SK-N-SH (cell line): ENCODE data around the gene PCYOX1L. TPM values are rescaled to one million over a fixed set of nuclear protein-coding genes. Genes with fewer than 3 reads are reported as not detected.

ENCODE experiments used
- CTCF ChIA-PET: fragments of 300-600, 350-600 bp; formaldehyde crosslinking; extraction: SDS; loops from one replicate; lab custom pipeline; 2021; lab: Yijun Ruan, JAX
- POLR2A ChIA-PET: fragments of 350-600 bp; sonication (Branson Sonifier 250); formaldehyde crosslinking; extraction: SDS; loops from one replicate; lab custom pipeline; 2020; ENCODE audit warnings: antibody characterized with exemption, inconsistent platforms; lab: Yijun Ruan, JAX
- DNase-seq: peaks from one replicate; pipeline ENCODE4 v3.0.0; 2012
- H2AFZ ChIP-seq: fragments of 200-600 bp; sonication (generic); 2 replicates; pipeline ENCODE4 v1.8.1; 2016; ENCODE audit warnings: antibody characterized with exemption, mild to moderate bottlenecking, low read depth
- H3F3A ChIP-seq: fragments of 200-600 bp; sonication (generic); replicated peaks from 2 replicates; pipeline ENCODE3; 2016; ENCODE audit warnings: antibody characterized with exemption, mild to moderate bottlenecking; ENCODE audit not compliant: insufficient read depth
- H3K27ac ChIP-seq, 2 experiments: fragments of 200-500 bp in 1 of 2; fragments of 200-600 bp in 1 of 2; sonication (Bioruptor generic) in 1 of 2; sonication (generic), shearing (Covaris generic) in 1 of 2; 2 replicates each; pipeline versions ENCODE4 v1.5.1 to v1.6.1; 2014 to 2016; ENCODE audit warnings: low read depth in 2 of 2, inconsistent platforms in 1 of 2, low read length in 1 of 2, mild to moderate bottlenecking in 1 of 2, mixed read lengths in 1 of 2
- H3K27me3 ChIP-seq: fragments of 200-600 bp; sonication (generic), shearing (Covaris generic); 2 replicates; pipeline ENCODE4 v1.6.1; 2016; ENCODE audit warnings: mixed run types; ENCODE audit not compliant: insufficient read depth
- H3K36me3 ChIP-seq, 2 experiments: fragments of 200-500 bp in 1 of 2; fragments of 200-600 bp in 1 of 2; sonication (Bioruptor generic) in 1 of 2; sonication (generic) in 1 of 2; replicated peaks in 1 of 2; 2 replicates each; pipeline versions ENCODE3 to v1.5.1; 2014 to 2016; ENCODE audit warnings: low read length in 1 of 2, mild to moderate bottlenecking in 1 of 2; ENCODE audit not compliant: insufficient read depth in 2 of 2, control insufficient read depth in 1 of 2
- H3K4me1 ChIP-seq, 2 experiments: fragments of 200-500 bp in 1 of 2; fragments of 200-600 bp in 1 of 2; sonication (Bioruptor generic) in 1 of 2; sonication (generic), shearing (Covaris generic) in 1 of 2; 2 replicates each; pipeline versions ENCODE4 v1.5.1 to v1.6.1; 2014 to 2016; ENCODE audit warnings: low read depth in 1 of 2, low read length in 1 of 2, mixed run types in 1 of 2; ENCODE audit not compliant: insufficient read depth in 2 of 2, control insufficient read depth in 1 of 2
- H3K4me2 ChIP-seq: fragments of 200-600 bp; sonication (generic), shearing (Covaris generic); 2 replicates; pipeline ENCODE4 v1.6.1; 2017; ENCODE audit warnings: mixed run types
- H3K4me3 ChIP-seq, 2 experiments: fragments of 200-500 bp in 1 of 2; fragments of 200-600 bp in 1 of 2; sonication (Bioruptor generic) in 1 of 2; sonication (generic), shearing (Covaris generic) in 1 of 2; 2 replicates each; pipeline versions ENCODE4 v1.5.1 to v1.8.1; 2014 to 2016; ENCODE audit warnings: low read depth in 2 of 2, inconsistent platforms in 1 of 2, low read length in 1 of 2, mild to moderate bottlenecking in 1 of 2, mixed read lengths in 1 of 2, moderate library complexity in 1 of 2
- H3K79me2 ChIP-seq: fragments of 200-600 bp; sonication (generic); 2 replicates; pipeline ENCODE4 v1.8.1; 2017; ENCODE audit warnings: mild to moderate bottlenecking; ENCODE audit not compliant: insufficient read depth
- H3K9ac ChIP-seq: fragments of 200-600 bp; sonication (generic); 2 replicates; pipeline ENCODE4 v1.6.1; 2017; ENCODE audit warnings: mixed run types
- H3K9me2 ChIP-seq: fragments of 200-600 bp; sonication (generic); 2 replicates; pipeline ENCODE4 v1.6.1; 2017; ENCODE audit warnings: mixed run types
- H3K9me3 ChIP-seq: fragments of 200-600 bp; sonication (generic); 2 replicates; pipeline ENCODE4 v1.6.1; 2017; ENCODE audit warnings: mixed run types, mild to moderate bottlenecking, moderate library complexity
- H4K20me1 ChIP-seq: fragments of 200-600 bp; sonication (generic); 2 replicates; pipeline ENCODE4 v1.6.1; 2017; ENCODE audit warnings: mild to moderate bottlenecking, mixed run types; ENCODE audit not compliant: insufficient read depth
- CHD2 ChIP-seq: fragments of 150-350 bp; IDR thresholded peaks from 2 replicates; pipeline ENCODE4 v1.6.1; 2018; ENCODE audit warnings: low read length; ENCODE audit not compliant: partially characterized antibody
- FOXM1 ChIP-seq: IDR thresholded peaks from 2 replicates; pipeline ENCODE4 v1.4.0; 2012; ENCODE audit warnings: low read depth, mild to moderate bottlenecking
- GABPA ChIP-seq: IDR thresholded peaks from 2 replicates; pipeline ENCODE4 v1.4.0; 2012; ENCODE audit warnings: low read depth, mild to moderate bottlenecking
- GATA2 ChIP-seq: sonication (generic); formaldehyde crosslinking; IDR thresholded peaks from 2 replicates; pipeline ENCODE4 v1.5.0; 2020; ENCODE audit warnings: mild to moderate bottlenecking, missing genetic modification reagents
- IRF3 ChIP-seq: fragments of 150-350 bp; IDR thresholded peaks from 2 replicates; pipeline ENCODE4 v1.6.1; 2016; ENCODE audit warnings: mild to moderate bottlenecking, low read depth, low read length
- JUND ChIP-seq: IDR thresholded peaks from 2 replicates; pipeline ENCODE4 v1.4.0; 2012
- MEF2A ChIP-seq: IDR thresholded peaks from 2 replicates; pipeline ENCODE4 v1.4.0; 2012; ENCODE audit warnings: low read depth, borderline replicate concordance
- RFX5 ChIP-seq: IDR thresholded peaks from 2 replicates; pipeline ENCODE4 v1.6.1; 2012; ENCODE audit warnings: mild to moderate bottlenecking, improper control_type of control experiment, low read length
- SMC3 ChIP-seq: IDR thresholded peaks from 2 replicates; pipeline ENCODE4 v1.6.1; 2012; ENCODE audit warnings: low read depth, low read length, improper control_type of control experiment
- TAF1 ChIP-seq: IDR thresholded peaks from 2 replicates; pipeline ENCODE4 v1.6.1; 2012; ENCODE audit warnings: low read depth, mild to moderate bottlenecking, low read length, moderate library complexity, borderline replicate concordance
- USF1 ChIP-seq: IDR thresholded peaks from 2 replicates; pipeline ENCODE4 v1.4.0; 2012; ENCODE audit warnings: low read depth, borderline replicate concordance
- YY1 ChIP-seq: IDR thresholded peaks from 2 replicates; pipeline ENCODE4 v1.4.0; 2012; ENCODE audit warnings: low read depth, mild to moderate bottlenecking
- WGBS: methylation state at CpG from one replicate; pipeline ENCODE4 v1.1.6; 2017; ENCODE audit warnings: low lambda C conversion rate; 5-methylcytosine and 5-hydroxymethylcytosine counted together
- polyA plus RNA-seq, 3 experiments: library from polyadenylated mRNA; depleted of rRNA; stranded (reverse); fragments of >200 nt; gene quantifications; 2 replicates each; pipeline ENCODE4 v1.2.3, GENCODE V29; 2012

PCYOX1L gene
- polyA plus RNA-seq, 1 of the 3 experiments (the other 2 are of a cell fraction): 17.5 TPM

- TF ChIP-seq USF1 (no peak), GABPA (no peak), GATA2 (CRISPR knock-in tag) (no peak), SMC3 (no peak), FOXM1 (no peak), MEF2A (no peak), IRF3 (no peak)
These were observed 22.1 kb downstream of the PCYOX1L start (continued) for GRCh38 chr5:149379818-149380374.

- Histone ChIP-seq H3K27ac (no peak overlapping the region; a peak in 1 of 4 replicates), H3K9me2 (no peaks in the 10 kb centered on the region), H3K79me2 (no peaks in the 10 kb centered on the region), H3K27me3 (no peaks in the 10 kb centered on the region), H3F3A (no peaks in the 10 kb centered on the region), H3K4me1 (peaks cover 0 to 40% of the 10 kb centered on the region in 2 experiments; a peak in 1 of 4 replicates), H3K4me2 (no peak overlapping the region)
- DNase-seq: no peak
- CTCF ChIA-PET: interaction anchor here (0.6 to 41.4 kb wide), 13 partner anchors 10 to 828 kb away, joined by 3 to 1751 read pairs (median 7); partner anchors contain the start of gene PCYOX1L
- POLR2A ChIA-PET: interaction anchor here (1.5 to 4.3 kb wide), 4 partner anchors 9 to 53 kb away, joined by 3 to 40 read pairs (median 10); no protein-coding TSS in a partner anchor
- no peak for TF ChIP-seq JUND
- no peak for TF ChIP-seq RFX5
- no peak for TF ChIP-seq YY1
- TF ChIP-seq CHD2: no peak
- TF ChIP-seq TAF1: no peak
- TF ChIP-seq, all 33 proteins: peak for 0
- no peak overlapping the region for H3K9ac ChIP-seq
- no peaks in the 10 kb centered on the region for H3K9me3 ChIP-seq
- no peak overlapping the region for H2AFZ ChIP-seq
- H4K20me1 ChIP-seq: no peaks in the 10 kb centered on the region
- WGBS: 83% methylated on average over 14 of the region's 16 CpGs
- H3K4me3 ChIP-seq: no peak overlapping the region
- no peaks in the 10 kb centered on the region for H3K36me3 ChIP-seq
These were observed 22.7 kb downstream of the PCYOX1L start for GRCh38 chr5:149380466-149381121.
